ENCODE data around the gene BTBD6.

BTBD6 gene

DNA sequence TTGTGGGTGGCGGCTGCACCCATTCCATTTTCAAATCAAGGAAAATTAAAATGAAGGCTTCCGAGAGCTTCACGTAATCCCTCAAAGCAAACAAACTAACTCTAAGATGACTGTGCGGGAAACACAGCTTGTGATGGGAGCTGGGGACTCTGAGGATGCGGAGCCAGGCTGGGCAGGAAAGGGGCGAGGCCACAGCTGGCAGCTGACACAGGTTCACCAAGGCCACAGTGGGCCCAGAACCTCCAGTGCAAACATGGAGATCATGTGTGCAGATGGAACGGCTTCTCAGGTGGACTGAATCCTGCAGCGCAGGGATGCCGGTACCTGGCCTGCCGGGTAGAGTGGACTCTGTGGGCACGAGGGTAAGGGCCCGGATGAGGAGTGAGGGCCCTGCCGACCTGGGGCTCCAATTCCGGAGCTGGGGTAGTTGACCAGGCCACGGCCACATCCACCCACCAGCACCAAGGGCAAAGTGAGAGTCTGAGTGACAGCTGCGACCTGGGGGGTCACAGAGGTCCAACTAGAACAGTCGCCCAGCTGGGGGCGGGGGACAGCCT is 19.2 kb upstream of the BTBD6 start:
- no peak for DNase-seq (ENCODE audit: low read depth)

DNA sequence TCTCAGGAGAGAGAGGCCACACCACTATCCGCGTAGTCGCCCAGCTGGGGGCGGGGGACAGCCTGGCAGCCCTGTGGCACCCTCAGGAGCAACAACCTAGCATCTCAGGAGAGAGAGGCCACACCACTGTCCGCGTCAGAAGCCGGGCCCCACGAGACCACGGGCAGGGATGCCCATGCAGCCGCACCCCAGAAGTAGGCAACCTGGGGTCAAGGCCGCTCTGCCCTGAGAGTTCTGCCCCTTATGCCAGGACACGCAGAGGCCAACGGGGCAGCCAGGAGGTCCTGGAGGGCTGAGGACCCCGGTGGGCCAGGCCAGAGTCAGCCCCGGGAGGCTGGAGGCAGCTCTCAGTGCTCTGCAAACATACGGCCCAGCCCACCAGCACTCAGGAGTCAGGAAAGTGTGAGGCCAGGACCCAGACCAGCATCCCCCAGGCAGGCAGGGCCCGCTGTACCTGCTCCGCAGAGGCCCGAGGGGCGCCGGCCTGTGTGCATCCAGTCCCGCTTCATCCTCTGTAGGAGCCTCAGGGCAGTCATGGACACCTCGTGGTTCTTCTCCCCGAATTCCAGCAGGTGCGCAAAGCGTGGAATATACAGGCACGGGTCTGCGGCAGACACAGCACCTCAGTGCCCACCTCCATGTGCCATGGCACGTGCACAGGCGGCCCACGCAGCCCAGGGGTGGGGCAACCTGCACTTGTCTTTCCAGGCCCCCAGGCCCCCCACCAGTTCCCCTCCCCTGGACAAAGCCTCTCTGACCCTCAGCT is 7.3 kb upstream of the BTBD6 start:
- DNase-seq (ENCODE audit: low read depth): no peak

DNA sequence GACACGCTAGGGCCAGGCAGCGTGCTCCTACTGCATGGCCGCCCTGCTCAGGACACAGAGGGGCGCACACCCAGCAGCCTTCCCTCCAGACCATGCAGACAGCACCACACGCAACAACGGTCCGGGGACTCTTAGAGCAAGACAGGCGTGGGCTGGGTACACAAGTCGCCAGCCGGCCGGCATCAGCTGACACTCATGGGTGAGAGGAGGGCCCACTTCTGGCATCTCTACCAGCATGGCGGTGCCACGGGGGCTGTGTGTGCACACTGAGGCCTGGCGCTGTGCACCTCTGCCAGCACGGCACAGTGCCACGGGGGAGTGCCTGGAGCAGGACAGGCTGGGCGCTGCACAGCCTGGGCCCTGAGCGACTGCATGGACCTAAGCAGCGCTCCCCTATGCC is 6.7 kb upstream of the BTBD6 start:
- DNase-seq (ENCODE audit: low read depth): no peak

DNA sequence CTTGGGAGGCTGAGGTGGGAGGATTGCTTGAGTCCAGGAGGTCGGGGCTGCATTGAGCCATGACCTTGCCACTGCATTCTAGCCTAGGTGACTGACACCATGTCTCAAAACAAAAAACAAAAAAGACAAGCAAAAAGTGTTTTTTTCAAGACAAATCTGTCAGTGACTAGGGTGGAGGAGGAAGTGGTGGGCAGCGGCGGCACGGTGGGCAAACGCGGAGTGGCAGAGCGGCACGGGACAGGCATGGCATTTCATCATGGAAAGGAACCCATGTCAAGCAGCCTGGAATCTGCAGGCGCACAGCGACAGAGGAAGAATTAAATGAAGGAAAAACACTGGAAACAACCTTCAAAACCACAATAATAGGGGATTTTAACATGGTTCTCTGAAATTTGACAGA is 4.0 kb upstream of the BTBD6 start:
- DNase-seq (ENCODE audit: low read depth): no peak

DNA sequence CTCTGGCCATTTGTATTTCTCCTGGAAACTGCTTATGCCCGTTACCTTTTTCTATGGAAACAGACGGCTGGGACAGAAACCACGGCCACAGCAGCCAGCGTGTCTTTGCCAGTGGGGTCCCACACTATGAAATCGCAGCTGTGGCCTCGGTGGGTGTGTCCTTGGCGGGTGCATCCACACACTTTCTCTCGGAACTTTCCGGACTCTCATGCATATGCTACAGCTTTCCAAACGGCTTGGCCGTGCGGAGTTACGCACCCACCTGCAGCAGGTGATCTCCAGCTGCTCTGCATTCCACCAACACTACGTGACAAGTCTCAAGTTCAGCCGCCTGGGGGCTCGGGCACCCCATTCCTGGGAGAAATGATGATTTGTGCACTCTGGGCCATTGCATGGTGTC is 1.3 kb upstream of the BTBD6 start:
- DNase-seq (ENCODE audit: low read depth): no peak

DNA sequence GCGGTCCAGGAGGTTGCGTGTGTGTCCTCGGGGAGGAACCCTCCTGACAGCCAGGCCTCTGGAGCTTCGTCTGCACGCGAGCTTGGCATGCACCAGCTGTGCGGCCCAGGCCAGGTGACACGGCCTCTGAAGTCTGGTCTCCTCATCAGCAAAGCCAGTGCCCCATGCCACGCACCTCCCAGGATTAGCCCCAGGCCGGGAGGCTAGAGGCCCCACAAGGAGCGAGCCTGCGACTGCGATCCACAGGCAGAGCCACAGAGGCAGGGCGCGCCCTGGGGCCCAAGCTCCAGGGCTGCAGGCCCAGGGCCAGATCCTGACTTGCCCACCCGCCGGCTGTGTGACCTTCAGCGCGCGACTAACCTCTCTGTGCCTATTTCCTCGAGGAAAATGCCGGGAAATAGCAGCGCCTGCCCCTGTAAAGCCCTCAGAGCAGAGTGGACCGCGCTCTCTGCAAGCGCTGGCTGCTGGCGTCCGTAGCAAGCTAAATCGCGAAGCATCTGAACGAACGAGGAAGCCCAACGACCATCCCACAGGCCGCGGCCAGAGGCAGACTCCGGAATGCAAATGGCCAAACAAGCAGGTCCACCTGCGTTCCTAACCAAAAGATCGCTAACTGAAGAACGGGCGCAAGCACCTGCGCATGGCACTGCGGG is 492 bp upstream of the BTBD6 start:
- no peak for DNase-seq (ENCODE audit: low read depth)

DNA sequence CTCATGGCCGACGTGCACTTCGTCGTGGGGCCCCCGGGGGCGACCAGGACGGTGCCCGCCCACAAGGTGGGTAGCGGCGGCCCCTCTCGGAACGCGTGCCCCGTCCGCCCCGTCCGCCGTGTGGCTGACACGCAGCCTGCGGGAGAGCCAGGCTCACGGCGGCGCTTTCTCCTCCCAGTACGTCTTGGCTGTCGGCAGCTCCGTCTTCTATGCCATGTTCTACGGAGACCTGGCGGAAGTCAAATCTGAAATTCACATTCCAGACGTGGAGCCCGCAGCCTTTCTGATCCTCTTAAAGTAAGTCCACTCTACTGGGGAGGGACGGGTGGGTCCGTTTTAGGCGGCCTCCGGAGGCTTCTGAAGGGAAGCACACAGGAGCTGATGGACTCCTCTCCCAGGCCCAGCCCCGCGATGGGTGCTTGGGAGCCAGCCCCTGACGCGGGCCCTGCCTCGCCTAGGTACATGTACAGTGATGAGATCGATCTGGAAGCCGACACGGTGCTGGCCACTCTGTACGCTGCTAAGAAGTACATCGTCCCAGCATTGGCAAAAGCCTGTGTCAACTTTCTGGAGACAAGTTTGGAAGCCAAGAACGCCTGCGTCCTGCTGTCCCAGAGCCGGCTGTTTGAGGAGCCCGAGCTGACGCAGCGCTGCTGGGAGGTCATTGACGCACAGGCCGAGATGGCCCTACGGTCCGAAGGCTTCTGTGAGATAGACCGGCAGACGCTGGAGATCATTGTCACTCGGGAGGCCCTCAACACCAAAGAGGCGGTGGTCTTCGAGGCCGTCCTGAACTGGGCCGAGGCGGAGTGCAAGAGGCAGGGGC is 1.1 kb downstream of the BTBD6 start:
- DNase-seq (ENCODE audit: low read depth): peak; percentile 43

DNA sequence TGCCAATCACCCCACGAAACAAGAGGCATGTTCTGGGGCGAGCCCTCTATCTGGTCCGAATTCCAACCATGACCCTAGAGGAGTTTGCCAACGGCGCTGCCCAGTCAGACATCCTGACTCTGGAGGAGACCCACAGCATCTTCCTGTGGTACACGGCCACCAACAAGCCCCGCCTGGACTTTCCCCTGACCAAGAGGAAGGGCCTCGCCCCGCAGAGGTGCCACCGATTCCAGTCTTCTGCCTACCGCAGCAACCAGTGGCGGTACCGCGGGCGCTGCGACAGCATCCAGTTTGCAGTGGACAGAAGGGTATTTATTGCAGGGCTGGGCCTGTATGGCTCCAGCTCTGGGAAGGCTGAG is 1.7 kb downstream of the BTBD6 start:
- no peak for DNase-seq (ENCODE audit: low read depth)

DNA sequence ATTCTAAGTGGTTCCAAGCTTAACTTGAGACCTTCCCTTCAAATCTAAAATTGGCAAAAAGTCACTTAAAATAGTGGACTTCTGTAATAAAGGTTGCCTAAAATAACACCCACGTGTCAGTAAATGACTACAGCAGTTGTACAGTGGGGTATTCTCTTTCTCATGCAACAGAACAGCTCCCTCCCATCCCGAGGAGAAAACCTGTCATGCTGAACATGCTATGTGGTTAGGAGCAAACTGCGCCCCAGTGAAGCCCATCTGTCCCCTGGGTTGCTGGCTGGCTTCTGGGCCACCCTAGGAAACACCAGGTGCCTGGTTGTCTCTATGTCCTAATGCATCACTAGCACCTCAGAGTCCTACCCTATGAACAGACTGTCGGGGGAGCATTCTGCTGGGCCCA is 2.7 kb downstream of the BTBD6 start:
- DNase-seq (ENCODE audit: low read depth): no peak

DNA sequence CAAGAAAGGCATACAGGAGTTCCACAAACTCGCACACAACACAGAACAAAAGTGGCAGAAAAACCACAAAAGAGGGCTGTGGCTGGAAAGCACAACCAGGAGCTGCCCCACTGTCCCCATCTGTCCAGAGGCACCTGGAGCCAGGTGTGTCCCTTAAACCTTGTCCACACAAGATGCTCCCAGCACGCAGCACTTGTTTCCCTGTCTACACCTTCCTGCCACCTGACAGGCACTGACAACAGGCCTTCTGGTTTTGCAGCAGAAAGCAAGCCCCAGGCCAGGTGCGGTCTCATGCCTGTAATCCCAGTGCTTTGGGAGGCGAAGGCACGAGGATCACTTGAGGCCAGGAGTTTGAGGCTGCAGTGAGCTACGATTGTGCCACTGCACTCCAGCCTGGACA is 3.6 kb downstream of the BTBD6 start:
- DNase-seq (ENCODE audit: low read depth): no peak

DNA sequence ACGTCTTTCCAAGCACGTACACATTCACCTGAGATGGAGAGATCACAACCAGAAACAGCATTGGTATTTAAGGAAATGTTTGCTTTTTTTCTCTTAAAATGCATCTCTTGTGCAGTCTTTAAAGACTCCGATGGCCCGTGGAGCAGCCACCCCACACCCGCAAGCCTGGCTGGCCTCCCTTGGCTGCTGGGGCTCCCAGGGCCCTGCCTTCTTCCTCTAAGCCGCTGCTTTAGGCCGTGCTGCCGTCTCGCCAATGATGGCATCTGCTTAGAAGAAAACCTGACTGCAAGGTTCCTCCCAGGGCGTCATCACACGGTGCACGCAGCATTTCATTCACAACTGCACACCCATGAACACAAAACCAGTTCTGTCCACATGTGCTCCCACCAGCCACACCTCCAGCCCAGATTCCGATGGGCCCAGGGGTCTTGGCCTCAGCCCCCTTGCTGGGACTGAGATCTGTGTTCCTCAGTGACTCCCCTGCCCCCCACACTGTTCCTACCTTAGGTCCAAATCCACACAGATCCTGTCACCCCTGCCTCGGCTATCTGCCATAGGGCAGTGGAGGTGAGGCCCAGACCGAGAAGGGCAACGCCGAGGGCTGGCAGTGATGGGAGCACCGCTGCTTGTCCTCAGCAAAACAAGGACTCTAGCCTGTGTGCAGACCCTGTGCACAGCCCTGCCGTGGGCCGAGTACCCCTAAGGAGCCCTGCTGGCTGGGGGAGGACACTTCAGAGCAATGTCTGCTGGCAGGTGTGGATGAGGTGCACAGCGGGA is 4.4 kb downstream of the BTBD6 start:
- no peak for DNase-seq (ENCODE audit: low read depth)

DNA sequence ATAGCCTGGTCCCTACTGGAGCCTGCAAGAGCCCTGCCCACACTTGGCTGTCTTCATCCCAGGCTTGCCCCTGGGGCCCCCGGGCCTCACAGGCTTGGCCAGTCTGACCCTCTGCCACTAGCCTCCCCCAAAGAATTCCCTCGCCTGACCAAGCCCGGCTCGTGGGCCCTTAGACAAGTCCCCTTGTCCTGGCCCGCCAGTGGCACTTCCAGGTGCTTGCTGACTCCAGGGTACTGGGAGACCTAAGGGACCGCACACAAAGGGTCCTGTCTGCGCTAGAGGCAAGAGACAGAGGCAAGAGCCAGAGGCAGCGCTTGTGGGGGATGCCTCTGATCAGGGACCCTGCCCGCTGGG is 5.0 kb downstream of the BTBD6 start:
- no peak for DNase-seq (ENCODE audit: low read depth)

DNA sequence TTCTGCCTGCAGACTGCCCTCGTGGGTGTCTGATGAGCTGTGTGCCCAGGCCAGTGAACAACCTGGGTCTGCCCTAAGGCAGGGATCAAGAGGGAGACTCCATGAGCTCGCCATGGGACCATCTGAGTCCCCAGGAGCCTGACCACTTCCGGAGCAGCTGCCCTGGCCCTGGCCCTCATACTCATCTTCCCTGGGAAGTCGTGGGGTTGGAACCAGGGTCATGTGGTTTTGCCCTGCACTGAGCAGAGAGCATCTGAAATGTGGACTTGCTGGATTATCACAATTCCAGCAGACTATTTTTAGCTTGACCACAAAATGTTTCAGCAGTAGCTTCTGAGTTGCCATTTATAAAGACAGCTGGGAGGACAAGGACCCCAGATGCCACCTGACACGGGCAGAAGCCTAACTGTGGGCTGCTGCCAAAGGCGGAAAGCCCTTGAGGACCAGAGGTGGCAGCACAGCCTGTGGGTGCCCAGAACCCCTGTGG is 6.7 kb downstream of the BTBD6 start:
- DNase-seq (ENCODE audit: low read depth): peak; percentile 80

DNA sequence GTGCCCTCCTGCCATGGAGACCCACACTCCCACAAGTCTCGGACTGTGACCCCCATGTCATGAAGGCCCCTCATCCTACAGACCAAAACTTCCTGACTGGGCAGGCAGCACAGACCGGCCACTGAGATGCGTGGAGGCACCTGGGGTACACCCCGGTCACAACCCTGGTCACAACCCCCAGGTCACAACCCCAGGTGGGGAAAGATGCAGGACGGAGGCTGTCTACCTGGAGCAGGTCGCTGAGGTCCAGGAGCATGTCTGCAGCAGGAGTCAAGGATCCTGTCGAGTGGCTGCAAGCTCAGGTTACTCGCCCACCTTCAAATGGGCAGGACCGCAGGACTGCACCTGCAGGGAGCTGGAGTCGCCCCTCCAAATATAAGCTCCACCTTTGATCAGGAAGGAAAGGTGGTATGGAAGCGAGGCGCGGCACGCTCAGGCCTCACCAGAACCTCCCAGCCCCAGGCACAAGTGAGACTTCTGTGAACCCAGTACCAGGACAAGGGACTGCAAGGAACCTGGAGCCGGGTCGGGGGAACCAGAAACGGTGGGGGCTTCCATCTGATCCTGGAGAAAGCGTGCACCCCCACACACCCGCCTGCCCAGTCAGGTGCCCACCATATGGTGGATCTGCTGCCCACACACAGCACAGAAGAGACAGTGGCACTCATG is 8.1 kb downstream of the BTBD6 start:
- no peak for DNase-seq (ENCODE audit: low read depth)

DNA sequence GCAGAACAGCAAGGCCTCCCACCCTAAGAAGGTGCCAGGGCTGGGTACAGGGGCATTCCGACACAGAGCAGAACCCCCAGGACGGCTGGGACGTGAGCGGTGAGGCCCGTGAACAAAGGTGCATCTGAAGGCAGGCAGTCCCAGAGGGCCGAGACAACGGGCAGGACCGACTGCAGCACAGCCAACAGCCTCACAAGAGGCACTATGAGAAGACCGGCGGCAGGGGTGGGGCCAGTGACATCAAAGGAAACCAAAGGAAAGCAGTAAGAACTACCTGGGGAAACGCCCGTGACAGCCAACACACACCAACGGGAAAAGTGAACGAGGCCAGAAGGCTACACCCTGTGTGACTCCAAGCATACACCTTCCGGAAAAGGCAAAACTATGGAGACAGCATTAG is 9.1 kb downstream of the BTBD6 start:
- no peak for DNase-seq (ENCODE audit: low read depth)

DNA sequence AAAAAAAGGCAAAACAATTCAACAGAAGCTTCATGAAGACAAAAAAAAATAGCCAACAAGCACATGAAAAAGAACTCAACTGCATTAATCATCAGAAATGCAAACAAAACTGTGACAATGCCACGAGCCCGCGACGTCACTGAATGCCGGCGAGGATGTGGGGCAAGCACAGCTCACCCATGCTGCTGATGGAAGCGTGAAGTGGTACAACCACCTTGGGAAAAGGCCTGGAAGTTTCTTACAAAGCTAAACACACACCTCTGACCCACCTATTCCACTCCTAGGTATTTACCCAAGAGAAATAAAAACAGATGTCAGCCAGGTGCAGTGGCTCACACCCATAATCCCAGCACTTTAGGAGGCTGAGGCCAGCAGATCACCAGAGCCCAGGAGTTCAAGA is 10.5 kb downstream of the BTBD6 start:
- DNase-seq (ENCODE audit: low read depth): peak; percentile 6

DNA sequence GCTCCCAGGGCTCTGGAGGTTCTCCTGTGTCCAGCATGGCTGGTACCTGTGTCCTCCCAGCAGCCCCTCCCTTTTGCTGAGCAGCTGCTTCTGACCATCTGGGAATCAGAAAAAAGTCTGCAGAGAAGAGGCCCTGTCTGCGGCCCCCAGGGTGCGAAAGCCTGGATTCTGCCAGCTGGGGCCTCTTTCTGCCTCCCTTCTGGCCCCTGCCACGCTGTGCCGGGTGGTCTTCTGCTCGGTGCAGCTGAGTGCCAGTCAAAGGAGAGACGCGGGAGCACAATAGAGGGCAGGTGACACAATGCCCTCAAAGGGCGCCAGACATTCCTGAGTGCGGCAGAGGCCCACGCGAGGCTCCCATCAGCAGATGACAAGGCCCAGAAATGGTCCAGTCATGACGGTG is 12.6 kb downstream of the BTBD6 start:
- DNase-seq (ENCODE audit: low read depth): no peak

DNA sequence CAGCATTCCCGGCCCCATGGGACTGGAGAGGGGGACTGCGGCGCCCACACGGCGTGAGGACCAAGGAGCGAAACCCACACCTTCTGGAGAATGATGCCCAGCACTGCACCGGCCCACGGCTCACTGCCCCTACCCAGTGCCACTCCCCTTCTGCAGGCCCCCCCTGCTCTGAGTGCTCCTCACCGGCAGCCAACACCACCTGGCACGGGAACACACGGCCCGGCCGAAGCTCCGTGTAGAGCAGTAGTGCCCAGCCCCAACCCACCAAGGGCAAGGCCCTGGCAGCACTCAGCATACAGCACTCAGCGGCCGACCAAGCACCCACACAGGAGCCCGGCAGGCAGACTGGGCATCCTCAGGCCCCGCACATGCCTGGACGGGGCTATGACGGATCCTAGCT is 13.4 kb downstream of the BTBD6 start:
- DNase-seq (ENCODE audit: low read depth): no peak

DNA sequence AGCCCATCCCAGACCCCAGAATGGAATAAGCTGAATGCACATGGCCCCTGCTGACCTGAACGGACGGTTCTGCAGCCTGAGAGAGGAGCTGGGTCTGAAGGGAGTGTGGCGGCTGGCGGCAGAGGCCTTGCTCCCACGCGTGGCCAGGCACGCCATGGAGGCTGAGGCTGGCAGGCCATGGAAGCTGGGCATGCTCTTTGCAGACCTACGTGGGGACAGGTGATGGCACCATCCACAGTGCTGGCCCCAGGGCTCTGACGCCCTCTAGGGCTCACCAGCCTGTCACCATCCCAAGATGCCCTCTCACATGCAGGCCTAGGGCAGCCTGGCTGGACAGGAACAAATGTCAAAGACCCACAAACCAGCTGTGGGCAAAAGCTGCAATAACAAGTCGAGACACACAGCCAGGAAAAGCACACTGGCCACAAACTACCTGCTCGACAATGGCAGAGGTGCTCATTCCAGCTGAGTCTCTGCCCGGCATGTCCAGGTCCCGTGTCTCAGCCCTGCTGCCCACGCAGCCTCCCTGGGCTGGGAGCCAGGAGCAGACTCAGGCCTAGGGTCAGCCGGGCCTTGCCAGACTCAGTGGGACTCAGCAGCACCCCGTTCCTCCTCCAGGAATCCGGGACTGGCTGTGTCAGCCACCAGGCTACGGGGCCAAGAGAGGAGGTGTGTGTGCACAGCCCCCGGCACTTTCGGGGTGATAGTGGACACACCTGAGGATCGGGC is 19.7 kb downstream of the BTBD6 start:
- no peak for DNase-seq (ENCODE audit: low read depth)

DNA sequence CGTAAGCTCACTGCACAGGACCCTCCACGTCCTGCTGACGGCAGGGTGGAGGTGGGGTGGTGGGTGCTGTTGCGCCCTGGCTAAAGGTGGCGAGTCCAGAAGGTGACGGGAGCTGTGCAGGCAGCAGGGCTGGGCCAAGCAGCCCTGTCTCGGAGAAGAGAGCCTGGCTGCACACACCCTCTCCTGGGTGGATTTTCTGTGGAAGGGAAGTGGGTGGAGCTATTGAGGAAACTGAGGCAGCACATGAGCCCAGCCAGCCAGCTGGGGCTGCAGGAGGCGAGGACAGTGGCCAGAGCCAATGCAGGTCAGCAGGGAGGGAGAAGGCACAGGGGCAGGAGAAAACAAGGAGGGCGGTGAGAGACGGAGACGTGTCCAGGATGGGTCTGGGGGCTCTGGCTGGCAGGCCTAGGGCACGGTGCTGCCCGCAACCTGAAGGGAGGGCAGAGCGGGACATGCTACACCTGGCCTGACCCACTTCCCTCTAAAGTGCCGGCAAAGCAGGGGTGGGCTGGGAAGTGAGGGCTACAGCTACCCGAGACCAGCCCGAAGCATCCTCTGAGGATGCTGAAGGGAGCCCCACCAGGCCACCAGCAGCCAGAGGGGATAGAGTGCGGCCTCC is 20.5 kb downstream of the BTBD6 start:
- no peak for DNase-seq (ENCODE audit: low read depth)

Data from EH (cell line).